Measurements from ENCODE around the gene TMEM248.

TMEM248 gene

DNA sequence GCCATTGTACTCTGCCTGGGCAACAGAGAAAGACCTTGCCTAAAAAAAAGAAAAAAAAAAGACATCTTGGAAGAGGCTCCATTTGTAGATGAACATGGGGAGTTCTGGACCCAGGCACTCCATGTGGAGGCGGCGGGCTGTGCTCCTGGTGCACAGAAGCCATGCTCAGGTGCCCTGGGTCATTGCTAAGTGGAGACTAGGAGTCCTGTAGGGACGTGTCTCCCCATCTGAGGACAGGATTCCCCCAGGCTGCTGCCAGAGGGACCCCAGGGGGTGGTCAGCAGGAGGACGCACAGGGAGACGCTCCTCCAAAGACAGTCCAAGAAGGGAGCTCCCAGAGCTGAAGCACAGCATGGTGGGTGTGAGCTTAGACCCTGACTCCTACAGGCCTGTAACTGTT is 40.1 kb downstream of the TMEM248 start (continued):
- TF ChIP-seq, protein P1, sequence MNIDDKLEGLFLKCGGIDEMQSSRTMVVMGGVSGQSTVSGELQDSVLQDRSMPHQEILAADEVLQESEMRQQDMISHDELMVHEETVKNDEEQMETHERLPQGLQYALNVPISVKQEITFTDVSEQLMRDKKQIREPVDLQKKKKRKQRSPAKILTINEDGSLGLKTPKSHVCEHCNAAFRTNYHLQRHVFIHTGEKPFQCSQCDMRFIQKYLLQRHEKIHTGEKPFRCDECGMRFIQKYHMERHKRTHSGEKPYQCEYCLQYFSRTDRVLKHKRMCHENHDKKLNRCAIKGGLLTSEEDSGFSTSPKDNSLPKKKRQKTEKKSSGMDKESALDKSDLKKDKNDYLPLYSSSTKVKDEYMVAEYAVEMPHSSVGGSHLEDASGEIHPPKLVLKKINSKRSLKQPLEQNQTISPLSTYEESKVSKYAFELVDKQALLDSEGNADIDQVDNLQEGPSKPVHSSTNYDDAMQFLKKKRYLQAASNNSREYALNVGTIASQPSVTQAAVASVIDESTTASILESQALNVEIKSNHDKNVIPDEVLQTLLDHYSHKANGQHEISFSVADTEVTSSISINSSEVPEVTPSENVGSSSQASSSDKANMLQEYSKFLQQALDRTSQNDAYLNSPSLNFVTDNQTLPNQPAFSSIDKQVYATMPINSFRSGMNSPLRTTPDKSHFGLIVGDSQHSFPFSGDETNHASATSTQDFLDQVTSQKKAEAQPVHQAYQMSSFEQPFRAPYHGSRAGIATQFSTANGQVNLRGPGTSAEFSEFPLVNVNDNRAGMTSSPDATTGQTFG (tag by site-specific recombination; IDR thresholded peaks at IDR 0.05; ENCODE audit: borderline replicate concordance), result no peak
- TF ChIP-seq, protein P2, sequence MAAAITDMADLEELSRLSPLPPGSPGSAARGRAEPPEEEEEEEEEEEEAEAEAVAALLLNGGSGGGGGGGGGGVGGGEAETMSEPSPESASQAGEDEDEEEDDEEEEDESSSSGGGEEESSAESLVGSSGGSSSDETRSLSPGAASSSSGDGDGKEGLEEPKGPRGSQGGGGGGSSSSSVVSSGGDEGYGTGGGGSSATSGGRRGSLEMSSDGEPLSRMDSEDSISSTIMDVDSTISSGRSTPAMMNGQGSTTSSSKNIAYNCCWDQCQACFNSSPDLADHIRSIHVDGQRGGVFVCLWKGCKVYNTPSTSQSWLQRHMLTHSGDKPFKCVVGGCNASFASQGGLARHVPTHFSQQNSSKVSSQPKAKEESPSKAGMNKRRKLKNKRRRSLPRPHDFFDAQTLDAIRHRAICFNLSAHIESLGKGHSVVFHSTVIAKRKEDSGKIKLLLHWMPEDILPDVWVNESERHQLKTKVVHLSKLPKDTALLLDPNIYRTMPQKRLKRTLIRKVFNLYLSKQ (tag by site-specific recombination; IDR thresholded peaks at IDR 0.05; ENCODE audit: borderline replicate concordance), result no peak
- TF ChIP-seq, protein P3, sequence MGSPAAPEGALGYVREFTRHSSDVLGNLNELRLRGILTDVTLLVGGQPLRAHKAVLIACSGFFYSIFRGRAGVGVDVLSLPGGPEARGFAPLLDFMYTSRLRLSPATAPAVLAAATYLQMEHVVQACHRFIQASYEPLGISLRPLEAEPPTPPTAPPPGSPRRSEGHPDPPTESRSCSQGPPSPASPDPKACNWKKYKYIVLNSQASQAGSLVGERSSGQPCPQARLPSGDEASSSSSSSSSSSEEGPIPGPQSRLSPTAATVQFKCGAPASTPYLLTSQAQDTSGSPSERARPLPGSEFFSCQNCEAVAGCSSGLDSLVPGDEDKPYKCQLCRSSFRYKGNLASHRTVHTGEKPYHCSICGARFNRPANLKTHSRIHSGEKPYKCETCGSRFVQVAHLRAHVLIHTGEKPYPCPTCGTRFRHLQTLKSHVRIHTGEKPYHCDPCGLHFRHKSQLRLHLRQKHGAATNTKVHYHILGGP (tag by site-specific recombination; IDR thresholded peaks at IDR 0.05), result no peak
- TF ChIP-seq ZNF184 (tag by site-specific recombination; IDR thresholded peaks at IDR 0.05), result no peak
- no peak for TF ChIP-seq REPIN1 (tag by site-specific recombination; IDR thresholded peaks at IDR 0.05; ENCODE audit: low read depth)
- no peak for TF ChIP-seq ZNF555 (tag by site-specific recombination; conservative IDR thresholded peaks at IDR 0.05)

DNA sequence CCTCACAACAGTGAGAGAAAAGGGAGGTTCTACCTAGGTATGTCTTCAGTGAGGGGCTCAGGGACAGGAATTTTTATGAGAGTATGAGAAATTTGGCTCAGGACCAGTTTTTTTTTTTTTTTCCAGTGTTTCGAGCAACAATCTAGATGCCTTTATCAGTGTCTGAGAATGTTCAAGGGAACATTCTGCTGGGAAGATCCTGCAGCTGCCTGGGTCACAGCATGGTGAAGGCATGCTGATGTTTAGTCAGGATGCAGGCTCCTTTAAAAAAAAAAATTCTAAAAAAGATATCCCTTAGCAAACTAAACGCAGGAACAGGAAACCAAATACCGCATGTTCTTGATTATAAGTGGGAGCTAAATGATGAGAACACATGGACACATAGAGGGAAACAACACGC is 43.4 kb downstream of the TMEM248 start:
- Histone ChIP-seq H3K4me1 (ENCODE audit: control insufficient read depth, insufficient read depth, low read length) (no peaks in the 10 kb centered on the region), H3K36me3 (ENCODE audit: control insufficient read depth in 2 of 2, insufficient read depth in 1 of 2, low read length in 2 of 2) (no peaks in the 10 kb centered on the region; a peak in 1 of 3 replicates), H3K9me3 (ENCODE audit: control insufficient read depth, insufficient read depth, low read depth, low read length) (no peaks in the 10 kb centered on the region), H3K4me3 (ENCODE audit: low read depth, low read length) (no peak overlapping the region), H3K27ac (ENCODE audit: extremely low read depth, low read depth, low read length) (no peak overlapping the region)
- ChIA-PET CTCF (no interaction called here), POLR2A (no interaction called here)
- no peak for TF ChIP-seq ZNF155 (tag by site-specific recombination; IDR thresholded peaks at IDR 0.05)
- TF ChIP-seq ZNF791 (tag by site-specific recombination; IDR thresholded peaks at IDR 0.05), result no peak
- TF ChIP-seq, protein P4, sequence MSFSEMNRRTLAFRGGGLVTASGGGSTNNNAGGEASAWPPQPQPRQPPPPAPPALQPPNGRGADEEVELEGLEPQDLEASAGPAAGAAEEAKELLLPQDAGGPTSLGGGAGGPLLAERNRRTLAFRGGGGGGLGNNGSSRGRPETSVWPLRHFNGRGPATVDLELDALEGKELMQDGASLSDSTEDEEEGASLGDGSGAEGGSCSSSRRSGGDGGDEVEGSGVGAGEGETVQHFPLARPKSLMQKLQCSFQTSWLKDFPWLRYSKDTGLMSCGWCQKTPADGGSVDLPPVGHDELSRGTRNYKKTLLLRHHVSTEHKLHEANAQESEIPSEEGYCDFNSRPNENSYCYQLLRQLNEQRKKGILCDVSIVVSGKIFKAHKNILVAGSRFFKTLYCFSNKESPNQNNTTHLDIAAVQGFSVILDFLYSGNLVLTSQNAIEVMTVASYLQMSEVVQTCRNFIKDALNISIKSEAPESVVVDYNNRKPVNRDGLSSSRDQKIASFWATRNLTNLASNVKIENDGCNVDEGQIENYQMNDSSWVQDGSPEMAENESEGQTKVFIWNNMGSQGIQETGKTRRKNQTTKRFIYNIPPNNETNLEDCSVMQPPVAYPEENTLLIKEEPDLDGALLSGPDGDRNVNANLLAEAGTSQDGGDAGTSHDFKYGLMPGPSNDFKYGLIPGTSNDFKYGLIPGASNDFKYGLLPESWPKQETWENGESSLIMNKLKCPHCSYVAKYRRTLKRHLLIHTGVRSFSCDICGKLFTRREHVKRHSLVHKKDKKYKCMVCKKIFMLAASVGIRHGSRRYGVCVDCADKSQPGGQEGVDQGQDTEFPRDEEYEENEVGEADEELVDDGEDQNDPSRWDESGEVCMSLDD (tag by site-specific recombination; IDR thresholded peaks at IDR 0.05), result no peak
- TF ChIP-seq GFI1B (tag by site-specific recombination; IDR thresholded peaks at IDR 0.05), result no peak
- TF ChIP-seq, protein P5, sequence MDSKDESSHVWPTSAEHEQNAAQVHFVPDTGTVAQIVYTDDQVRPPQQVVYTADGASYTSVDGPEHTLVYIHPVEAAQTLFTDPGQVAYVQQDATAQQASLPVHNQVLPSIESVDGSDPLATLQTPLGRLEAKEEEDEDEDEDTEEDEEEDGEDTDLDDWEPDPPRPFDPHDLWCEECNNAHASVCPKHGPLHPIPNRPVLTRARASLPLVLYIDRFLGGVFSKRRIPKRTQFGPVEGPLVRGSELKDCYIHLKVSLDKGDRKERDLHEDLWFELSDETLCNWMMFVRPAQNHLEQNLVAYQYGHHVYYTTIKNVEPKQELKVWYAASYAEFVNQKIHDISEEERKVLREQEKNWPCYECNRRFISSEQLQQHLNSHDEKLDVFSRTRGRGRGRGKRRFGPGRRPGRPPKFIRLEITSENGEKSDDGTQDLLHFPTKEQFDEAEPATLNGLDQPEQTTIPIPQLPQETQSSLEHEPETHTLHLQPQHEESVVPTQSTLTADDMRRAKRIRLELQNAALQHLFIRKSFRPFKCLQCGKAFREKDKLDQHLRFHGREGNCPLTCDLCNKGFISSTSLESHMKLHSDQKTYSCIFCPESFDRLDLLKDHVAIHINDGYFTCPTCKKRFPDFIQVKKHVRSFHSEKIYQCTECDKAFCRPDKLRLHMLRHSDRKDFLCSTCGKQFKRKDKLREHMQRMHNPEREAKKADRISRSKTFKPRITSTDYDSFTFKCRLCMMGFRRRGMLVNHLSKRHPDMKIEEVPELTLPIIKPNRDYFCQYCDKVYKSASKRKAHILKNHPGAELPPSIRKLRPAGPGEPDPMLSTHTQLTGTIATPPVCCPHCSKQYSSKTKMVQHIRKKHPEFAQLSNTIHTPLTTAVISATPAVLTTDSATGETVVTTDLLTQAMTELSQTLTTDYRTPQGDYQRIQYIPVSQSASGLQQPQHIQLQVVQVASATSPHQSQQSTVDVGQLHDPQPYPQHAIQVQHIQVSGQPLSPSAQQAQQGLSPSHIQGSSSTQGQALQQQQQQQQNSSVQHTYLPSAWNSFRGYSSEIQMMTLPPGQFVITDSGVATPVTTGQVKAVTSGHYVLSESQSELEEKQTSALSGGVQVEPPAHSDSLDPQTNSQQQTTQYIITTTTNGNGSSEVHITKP (tag by site-specific recombination; IDR thresholded peaks at IDR 0.05), result no peak
- no peak for TF ChIP-seq KLF16 (tag by site-specific recombination; IDR thresholded peaks at IDR 0.05)
- no peak for TF ChIP-seq KLF8 (tag by site-specific recombination; IDR thresholded peaks at IDR 0.05)
- TF ChIP-seq, protein P6, sequence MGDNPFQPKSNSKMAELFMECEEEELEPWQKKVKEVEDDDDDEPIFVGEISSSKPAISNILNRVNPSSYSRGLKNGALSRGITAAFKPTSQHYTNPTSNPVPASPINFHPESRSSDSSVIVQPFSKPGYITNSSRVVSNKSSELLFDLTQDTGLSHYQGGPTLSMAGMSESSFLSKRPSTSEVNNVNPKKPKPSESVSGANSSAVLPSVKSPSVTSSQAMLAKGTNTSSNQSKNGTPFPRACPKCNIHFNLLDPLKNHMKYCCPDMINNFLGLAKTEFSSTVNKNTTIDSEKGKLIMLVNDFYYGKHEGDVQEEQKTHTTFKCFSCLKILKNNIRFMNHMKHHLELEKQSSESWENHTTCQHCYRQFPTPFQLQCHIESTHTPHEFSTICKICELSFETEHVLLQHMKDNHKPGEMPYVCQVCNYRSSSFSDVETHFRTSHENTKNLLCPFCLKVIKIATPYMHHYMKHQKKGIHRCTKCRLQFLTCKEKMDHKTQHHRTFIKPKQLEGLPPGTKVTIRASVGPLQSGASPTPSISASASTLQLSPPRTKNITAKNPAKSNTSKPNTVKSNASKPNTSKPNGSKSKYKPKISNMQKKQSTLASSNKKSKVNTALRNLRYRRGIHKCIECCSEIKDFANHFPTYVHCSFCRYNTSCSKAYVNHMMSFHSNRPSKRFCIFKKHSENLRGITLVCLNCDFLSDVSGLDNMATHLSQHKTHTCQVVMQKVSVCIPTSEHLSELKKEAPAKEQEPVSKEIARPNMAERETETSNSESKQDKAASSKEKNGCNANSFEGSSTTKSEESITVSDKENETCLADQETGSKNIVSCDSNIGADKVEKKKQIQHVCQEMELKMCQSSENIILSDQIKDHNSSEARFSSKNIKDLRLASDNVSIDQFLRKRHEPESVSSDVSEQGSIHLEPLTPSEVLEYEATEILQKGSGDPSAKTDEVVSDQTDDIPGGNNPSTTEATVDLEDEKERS (tag by site-specific recombination; IDR thresholded peaks at IDR 0.05), result no peak
- TF ChIP-seq, protein P7, sequence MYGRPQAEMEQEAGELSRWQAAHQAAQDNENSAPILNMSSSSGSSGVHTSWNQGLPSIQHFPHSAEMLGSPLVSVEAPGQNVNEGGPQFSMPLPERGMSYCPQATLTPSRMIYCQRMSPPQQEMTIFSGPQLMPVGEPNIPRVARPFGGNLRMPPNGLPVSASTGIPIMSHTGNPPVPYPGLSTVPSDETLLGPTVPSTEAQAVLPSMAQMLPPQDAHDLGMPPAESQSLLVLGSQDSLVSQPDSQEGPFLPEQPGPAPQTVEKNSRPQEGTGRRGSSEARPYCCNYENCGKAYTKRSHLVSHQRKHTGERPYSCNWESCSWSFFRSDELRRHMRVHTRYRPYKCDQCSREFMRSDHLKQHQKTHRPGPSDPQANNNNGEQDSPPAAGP (tag by site-specific recombination; IDR thresholded peaks at IDR 0.05), result no peak
- TF ChIP-seq ZNF544 (tag by site-specific recombination; IDR thresholded peaks at IDR 0.05), result no peak
- TF ChIP-seq, protein P8, sequence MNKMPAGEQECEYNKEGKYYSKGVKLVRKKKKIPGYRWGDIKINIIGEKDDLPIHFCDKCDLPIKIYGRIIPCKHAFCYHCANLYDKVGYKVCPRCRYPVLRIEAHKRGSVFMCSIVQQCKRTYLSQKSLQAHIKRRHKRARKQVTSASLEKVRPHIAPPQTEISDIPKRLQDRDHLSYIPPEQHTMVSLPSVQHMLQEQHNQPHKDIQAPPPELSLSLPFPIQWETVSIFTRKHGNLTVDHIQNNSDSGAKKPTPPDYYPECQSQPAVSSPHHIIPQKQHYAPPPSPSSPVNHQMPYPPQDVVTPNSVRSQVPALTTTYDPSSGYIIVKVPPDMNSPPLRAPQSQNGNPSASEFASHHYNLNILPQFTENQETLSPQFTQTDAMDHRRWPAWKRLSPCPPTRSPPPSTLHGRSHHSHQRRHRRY (tag by site-specific recombination; IDR thresholded peaks at IDR 0.05), result no peak
